HG03354 (cell line): ENCODE measurements around the gene ICA1.
"Not testable (repeated sequence)": the region's sequence is repeated elsewhere in the genome, so short reads cannot be mapped to it uniquely, and the experiment has no call there.

ENCODE experiments used
- ATAC-seq: cut with Tn5 transposase; IDR thresholded peaks from one replicate; pipeline ENCODE4 v1.9.1; 2021; ENCODE audit warnings: mild to moderate bottlenecking; ENCODE audit not compliant: unreplicated experiment, poor library complexity, severe bottlenecking

The ICA1 gene

DNA sequence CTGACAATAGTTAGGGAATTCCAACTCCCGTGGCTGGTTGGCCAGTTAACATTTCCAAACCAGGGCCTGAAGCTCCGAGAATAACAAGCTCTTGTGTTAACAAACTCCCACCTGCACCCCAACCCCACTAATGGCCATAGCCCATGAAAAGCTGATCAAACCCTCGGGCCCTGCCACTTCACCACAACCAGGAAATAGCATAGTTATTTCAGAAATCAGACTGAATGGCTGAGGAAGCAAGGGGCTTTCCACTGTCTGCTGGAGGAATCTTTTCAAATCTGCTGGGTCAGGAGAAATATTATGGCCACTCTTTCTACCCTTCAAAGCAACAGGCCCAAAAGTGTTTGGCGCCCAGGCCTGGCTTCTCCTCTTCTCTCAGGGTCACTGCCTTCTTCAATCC, 147.8 kb downstream of the ICA1 start:
- peak; percentile 38 for ATAC-seq

DNA sequence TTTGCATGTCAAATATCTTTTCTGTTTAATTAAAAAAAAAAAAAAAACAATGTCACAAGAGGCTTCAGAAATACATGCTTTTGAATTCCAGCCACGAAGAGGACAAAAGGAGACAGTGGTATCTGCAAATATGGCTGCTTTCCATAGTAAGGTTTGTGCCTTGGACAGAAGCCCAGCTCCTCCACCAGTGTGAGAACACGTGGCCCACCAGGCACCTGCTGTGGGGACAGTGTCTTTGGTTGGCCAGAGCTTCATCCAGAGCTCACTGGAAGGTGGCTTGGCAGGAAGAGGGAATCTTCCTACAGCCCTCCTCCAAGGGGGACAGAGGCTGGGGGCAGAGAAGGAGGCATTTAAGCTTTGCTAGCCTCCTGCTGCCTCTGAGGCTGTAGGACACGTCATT, 148.8 kb downstream of the ICA1 start:
- no peak for ATAC-seq

DNA sequence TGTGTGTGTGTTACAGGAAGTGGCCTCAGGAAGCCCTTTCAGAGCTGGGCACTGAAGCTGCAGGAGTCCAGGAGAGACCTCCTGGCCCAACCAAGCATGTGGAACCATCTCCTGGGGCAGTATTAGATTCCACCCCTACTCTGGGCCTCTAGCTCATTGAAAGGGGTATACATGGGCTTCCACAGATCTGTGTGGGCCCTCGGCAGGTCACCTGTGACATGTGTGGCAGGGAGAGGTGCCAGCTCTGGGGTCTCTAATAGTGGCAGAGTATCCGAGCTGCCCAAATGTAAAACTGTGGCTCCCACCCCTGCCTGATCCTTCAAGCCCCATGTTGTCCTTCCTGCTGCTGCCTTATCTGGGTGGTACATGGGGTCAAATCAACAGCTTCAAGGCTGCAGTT, 149.3 kb downstream of the ICA1 start:
- no peak for ATAC-seq

GRCh38 chr7:8111282-8111960, 150.5 kb downstream of the ICA1 start:
- ATAC-seq: no peak

- ATAC-seq: no peak
Observed at GRCh38 chr7:8109196-8110022, 152.6 kb downstream of the ICA1 start.

GRCh38 chr7:8105449-8106095, 156.4 kb downstream of the ICA1 start:
- no peak for ATAC-seq

DNA sequence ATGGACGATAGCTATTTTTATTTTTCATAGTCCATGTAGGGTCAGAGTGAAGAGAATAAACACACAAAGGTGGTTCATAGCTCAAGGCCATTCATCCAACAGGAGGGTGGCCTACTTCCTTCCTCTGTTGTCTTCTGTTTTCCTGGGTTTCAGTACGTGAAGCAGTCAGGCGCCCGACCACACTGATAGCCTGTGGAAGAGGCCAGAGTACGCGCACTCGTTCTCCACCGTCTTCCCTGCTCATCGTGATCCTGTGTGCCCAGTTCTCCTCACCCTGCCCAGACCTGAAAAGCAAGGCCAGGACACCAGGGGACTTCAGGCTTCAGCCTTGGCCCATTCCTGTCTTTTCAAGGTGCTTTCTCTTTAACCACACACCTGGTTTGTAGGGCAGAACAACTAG, 158.7 kb downstream of the ICA1 start:
- ATAC-seq: no peak

DNA sequence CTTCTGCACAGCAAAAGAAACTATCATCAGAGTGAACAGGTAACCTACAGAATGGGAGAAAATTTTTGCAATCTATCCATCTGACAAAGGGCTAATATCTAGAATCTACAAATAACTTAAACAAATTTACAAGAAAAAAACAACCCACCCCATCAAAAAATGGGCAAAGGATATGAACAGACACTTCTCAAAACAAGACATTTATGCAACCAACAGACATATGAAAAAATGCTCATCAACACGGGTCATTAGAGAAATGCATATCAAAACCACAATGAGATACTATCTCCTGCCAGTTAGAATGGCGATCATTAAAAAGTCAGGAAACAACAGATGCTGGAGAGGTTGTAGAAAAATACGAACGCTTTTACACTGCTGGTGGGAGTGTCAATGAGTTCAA, 160.7 kb downstream of the ICA1 start:
- ATAC-seq: not testable (repeated sequence)

GRCh38 chr7:8094164-8095140, 167.5 kb downstream of the ICA1 start:
- no peak for ATAC-seq

GRCh38 chr7:8092140-8092539, 169.8 kb downstream of the ICA1 start:
- no peak for ATAC-seq

- no peak for ATAC-seq
Observed at GRCh38 chr7:8089036-8089780, 172.8 kb downstream of the ICA1 start.

DNA sequence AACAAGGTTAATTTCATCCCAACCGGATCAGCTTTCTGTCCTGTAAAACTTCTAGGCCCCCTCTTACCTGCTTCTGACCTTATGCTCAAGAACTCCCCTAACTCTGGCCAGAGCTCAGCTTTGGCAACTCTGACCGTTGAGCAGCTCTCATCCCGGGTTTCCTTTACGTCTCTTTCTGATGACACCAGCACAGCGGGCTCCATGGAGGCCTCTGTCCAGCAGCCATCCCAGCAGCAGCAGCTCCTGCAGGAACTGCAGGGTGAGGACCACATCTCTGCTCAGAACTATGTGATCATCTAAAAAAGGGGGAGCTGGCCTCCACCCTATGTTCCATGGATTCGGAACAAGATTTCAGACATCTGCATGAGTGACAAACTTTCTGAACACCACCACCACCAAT, 175.7 kb downstream of the ICA1 start:
- ATAC-seq: no peak

- ATAC-seq: no peak
Observed at GRCh38 chr7:8085420-8085819, 176.5 kb downstream of the ICA1 start.

- no peak for ATAC-seq
Observed at GRCh38 chr7:8084836-8085235, 177.1 kb downstream of the ICA1 start.

DNA sequence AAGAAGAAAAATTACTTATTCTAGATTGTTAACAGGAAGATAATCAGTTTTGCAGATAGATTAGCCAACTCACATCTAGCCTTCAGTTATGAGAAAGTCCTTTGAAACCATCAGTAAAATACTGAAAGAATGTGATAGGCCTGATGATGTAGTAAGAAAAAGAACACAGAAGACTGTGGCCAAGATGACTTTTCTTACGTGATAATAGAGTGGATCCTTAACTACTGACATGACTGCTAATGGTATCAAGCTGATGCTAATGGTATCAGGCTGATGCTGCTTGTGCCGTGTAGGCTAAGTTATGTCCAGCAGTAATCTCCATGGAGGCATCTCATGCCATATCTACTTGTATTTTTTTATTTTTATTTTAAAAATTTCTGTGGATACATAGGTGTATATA, 179.2 kb downstream of the ICA1 start:
- no peak for ATAC-seq

GRCh38 chr7:8078418-8078817, 183.5 kb downstream of the ICA1 start:
- ATAC-seq: no peak

DNA sequence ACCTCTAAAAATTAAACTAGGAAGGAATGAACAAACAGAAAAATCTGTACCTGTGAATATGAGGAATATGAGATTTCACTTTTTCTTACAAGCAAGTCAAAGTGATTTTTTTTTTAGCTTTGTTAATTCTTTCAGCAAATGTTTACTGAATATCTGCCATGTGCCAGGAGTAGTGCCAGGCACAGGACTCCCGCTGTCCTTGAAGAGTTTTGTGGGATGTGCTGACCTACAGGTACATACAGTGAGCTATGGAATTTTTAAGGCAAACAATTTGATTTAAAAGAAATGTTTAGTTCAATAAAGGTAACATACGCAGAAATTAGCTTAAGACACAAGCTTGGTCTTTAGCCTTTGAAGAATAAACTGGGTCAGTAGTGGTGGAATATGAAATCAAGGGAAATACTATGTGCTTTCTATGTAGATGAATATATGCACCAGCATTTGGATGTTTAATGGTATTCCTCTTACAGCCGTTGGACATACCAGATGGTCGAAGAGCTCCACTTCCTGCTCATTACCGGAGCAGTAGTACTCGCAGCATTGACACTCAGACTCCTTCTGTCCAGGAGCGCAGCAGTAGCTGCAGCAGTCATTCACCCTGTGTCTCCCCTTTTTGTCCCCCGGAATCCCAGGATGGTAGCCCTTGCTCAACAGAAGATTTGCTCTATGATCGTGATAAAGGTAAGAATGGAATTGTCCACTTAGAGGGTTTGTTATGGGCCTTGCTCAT, 191.4 kb downstream of the ICA1 start:
- no peak for ATAC-seq

DNA sequence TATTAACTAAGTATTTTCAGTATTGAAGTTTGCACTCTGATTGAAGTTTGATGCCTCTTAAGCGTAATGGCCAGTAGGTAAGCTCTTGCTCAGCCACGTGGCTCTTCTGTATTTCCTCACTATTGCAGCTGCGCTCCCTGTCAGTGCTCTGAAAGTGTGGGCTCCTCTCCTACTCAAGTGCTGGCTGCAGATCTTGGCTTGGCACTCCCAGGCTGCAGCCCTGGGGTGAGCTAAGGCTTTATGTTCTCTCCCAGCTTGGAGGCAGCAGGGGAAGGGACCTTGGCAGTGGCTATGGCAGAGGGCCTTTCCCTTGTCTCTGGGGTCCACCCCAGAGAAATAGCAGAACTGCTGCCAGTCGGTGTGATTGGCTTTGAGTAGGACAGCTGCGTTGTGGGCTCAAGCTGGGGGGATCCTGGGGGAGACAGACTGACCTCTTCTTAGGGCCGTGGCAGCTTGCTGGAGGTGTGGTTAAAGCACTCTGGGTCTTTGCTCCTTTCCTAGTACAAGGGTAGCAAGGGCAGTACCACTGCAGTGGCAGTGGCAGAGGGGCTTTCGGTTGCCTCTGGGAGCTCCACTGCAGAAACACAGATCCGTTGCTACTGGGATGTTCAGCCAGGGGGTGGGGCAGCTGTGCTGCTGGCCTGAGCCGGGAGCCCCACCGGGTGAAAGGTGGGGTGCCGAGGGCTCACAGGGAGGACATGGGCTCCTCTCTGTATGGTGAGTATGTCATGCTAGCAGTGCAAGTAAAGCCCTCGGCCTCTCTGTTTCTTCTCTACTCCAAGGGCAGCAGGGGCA, 192.9 kb downstream of the ICA1 start:
- ATAC-seq: no peak
